ENCODE results near the gene ZBTB11. TPM values are rescaled to one million over a fixed set of nuclear protein-coding genes. Genes with fewer than 3 reads are reported as not detected.

ZBTB11 gene
- total and polyA plus RNA-seq, 9 of the 15 experiments (the other 6 are each of a cell fraction or from before 2014, with no cell fraction given) = 6.2 to 31.9 (median 21.4) TPM

DNA sequence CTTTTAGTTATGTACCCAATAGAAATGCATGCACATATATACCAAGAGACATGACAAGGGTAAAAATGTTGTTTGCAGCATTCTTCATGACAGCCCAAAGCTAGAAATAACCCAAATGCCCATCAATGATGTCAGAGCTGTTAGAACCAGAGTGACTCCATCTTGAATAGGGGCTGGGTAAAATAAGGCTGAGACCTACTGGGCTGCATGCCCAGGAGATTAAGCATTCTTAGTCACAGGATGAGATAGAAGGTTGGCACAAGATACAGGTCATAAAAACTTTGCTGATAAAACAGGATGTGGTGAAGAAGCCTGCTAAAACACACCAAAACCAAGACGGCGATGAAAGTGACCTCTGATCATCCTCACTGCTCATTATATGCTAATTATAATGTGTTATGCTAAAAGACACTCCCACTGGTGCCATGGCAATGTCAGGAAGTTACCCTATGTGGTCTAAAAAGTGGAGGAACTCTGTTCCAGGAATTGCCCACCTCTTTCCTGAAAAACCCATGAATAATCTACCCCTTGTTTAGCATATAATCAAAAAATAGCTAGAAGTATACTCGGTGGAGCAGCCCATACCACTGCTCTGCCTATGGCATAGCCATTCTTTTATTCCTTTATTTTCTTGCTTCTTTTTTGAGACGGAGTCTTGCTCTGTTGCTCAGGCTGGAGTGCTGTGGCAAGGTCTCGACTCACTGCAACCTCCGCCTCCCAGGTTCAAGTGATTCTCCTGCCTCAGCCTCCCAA, 32.9 kb downstream of the ZBTB11 start (continued):
- TF ChIP-seq, protein P1, sequence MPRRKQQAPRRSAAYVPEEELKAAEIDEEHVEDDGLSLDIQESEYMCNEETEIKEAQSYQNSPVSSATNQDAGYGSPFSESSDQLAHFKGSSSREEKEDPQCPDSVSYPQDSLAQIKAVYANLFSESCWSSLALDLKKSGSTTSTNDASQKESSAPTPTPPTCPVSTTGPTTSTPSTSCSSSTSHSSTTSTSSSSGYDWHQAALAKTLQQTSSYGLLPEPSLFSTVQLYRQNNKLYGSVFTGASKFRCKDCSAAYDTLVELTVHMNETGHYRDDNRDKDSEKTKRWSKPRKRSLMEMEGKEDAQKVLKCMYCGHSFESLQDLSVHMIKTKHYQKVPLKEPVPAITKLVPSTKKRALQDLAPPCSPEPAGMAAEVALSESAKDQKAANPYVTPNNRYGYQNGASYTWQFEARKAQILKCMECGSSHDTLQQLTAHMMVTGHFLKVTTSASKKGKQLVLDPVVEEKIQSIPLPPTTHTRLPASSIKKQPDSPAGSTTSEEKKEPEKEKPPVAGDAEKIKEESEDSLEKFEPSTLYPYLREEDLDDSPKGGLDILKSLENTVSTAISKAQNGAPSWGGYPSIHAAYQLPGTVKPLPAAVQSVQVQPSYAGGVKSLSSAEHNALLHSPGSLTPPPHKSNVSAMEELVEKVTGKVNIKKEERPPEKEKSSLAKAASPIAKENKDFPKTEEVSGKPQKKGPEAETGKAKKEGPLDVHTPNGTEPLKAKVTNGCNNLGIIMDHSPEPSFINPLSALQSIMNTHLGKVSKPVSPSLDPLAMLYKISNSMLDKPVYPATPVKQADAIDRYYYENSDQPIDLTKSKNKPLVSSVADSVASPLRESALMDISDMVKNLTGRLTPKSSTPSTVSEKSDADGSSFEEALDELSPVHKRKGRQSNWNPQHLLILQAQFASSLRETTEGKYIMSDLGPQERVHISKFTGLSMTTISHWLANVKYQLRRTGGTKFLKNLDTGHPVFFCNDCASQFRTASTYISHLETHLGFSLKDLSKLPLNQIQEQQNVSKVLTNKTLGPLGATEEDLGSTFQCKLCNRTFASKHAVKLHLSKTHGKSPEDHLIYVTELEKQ (CRISPR knock-in tag; IDR thresholded peaks at IDR 0.05) = peak; percentile 99
- TF ChIP-seq ERF (CRISPR knock-in tag; IDR thresholded peaks at IDR 0.05) = peak; percentile 100
- TF ChIP-seq, protein P2, sequence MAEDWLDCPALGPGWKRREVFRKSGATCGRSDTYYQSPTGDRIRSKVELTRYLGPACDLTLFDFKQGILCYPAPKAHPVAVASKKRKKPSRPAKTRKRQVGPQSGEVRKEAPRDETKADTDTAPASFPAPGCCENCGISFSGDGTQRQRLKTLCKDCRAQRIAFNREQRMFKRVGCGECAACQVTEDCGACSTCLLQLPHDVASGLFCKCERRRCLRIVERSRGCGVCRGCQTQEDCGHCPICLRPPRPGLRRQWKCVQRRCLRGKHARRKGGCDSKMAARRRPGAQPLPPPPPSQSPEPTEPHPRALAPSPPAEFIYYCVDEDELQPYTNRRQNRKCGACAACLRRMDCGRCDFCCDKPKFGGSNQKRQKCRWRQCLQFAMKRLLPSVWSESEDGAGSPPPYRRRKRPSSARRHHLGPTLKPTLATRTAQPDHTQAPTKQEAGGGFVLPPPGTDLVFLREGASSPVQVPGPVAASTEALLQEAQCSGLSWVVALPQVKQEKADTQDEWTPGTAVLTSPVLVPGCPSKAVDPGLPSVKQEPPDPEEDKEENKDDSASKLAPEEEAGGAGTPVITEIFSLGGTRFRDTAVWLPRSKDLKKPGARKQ (CRISPR knock-in tag; IDR thresholded peaks at IDR 0.05) = peak; percentile 98

All from K562 (cell line).